Heart right ventricle (tissue), 16 donors: ENCODE data around the gene VSNL1. TPM values are rescaled to one million over a fixed set of nuclear protein-coding genes. Genes with fewer than 3 reads are reported as not detected.

ENCODE experiments used
- ATAC-seq, 8 donors: fragments of 200-7000 bp; cut with Tn5 transposase; one replicate each; pipeline ENCODE4 v1.9.1; 2020; ENCODE audit warnings: mild to moderate bottlenecking in 8 of 8, moderate library complexity in 8 of 8, moderate number of reproducible peaks in 1 of 8
- DNase-seq, 2 donors: peaks; one replicate each; pipeline ENCODE4 v3.0.0-alpha.2; 2020
- H3K27ac ChIP-seq, 10 donors: fragments of 200-600 bp; sonication (generic) in 2 of 10; one replicate each; pipeline versions ENCODE4 v1.5.0 to v1.8.0; 2020 to 2022; ENCODE audit warnings: mild to moderate bottlenecking in 3 of 10
- H3K27me3 ChIP-seq, 7 donors: fragments of 200-600 bp; one replicate each; pipeline ENCODE4 v1.8.0; 2021 to 2022; ENCODE audit warnings: mild to moderate bottlenecking in 2 of 7
- H3K36me3 ChIP-seq, 9 donors: fragments of 200-600 bp; sonication (generic) in 1 of 9; one replicate each; pipeline versions ENCODE4 v1.5.0 to v1.8.0; 2020 to 2022; ENCODE audit warnings: mild to moderate bottlenecking in 2 of 9
- H3K4me1 ChIP-seq, 9 donors: fragments of 200-600 bp; sonication (generic) in 1 of 9; one replicate each; pipeline versions ENCODE4 v1.5.0 to v1.8.0; 2020 to 2022; ENCODE audit warnings: mild to moderate bottlenecking in 4 of 9
- H3K4me3 ChIP-seq, 10 donors: fragments of 200-600 bp; sonication (generic) in 2 of 10; one replicate each; pipeline versions ENCODE4 v1.5.0 to v1.8.0; 2020 to 2022; ENCODE audit warnings: mild to moderate bottlenecking in 7 of 10, moderate library complexity in 2 of 10
- H3K9me3 ChIP-seq, 11 donors: fragments of 200-600 bp in 10 of 11; sonication (generic) in 2 of 11; one replicate each; pipeline versions ENCODE4 v1.5.0 to v1.8.0; 2013 to 2022; ENCODE audit warnings: mild to moderate bottlenecking in 2 of 11, control low read depth in 1 of 11, moderate library complexity in 1 of 11
- CTCF ChIP-seq, 9 donors: fragments of 200-600 bp; sonication (generic) in 2 of 9; IDR thresholded peaks; one replicate each; pipeline versions ENCODE4 v1.5.0 to v1.8.0; 2021 to 2022; ENCODE audit warnings: antibody characterized with exemption in 9 of 9, mild to moderate bottlenecking in 5 of 9, moderate library complexity in 1 of 9
- WGBS, 2 donors: extraction: QIAGEN DNeasy Blood & Tissue Kit; methylation state at CpG; one replicate each; pipeline ENCODE4 v1.1.7; 2013; ENCODE audit warnings: inconsistent platforms in 1 of 2; 5-methylcytosine and 5-hydroxymethylcytosine counted together
- intact Hi-C, 10 donors: fragments of 100-400 bp; cut with DNase I; formaldehyde crosslinking; loops; one replicate each; pipeline versions ENCODE4 v1.11.1 to v1.14.2; 2022
- polyA plus RNA-seq, 2 donors: library from polyadenylated mRNA; stranded (reverse); fragments of 200-250 nt; gene quantifications; one replicate each; pipeline ENCODE4 v1.2.3, GENCODE V29; 2013
- total RNA-seq, 10 donors: library from RNA; stranded (reverse); fragmentation: NEBNext Ultra II Directional in 3 of 10; extraction: Animal tissue kit (Norgen Biotek cat#: 25700) in 3 of 10; gene quantifications; one replicate each; pipeline versions ENCODE4 v1.2.1 to v1.2.4, GENCODE V29; 2021 to 2023
- donor health status: Arrhythmogenic right ventricular cardiomyopathy.
- donor health status: ischemic (EF 13 %, LVEDD 7.1; RV severe dilation, severe dysfunction).
- donor health status: healthy with polysubstance abuse.
- donor health status: DM: no; HTN: yes; CAD: no.
- donor health status: DM: no; HTN: no; CAD: no.
- donor health status: ischemic (EF 25% LVEDD 6.9; RV normal size, moderate dysfunction).
- donor health status: ischemic (EF 25% LVEDD 5.7; RV mildly dilated, moderate dysfunction).
- donor health status: healthy.
- donor health status: DM: yes; HTN: yes; CAD: no.
- donor health status: Ischemic cardiomyopathy.
- donor health status: ischemic (EF 35%, LVEDD 5.7; RV mildly dilated, moderate dysfunction).
- donor health status: nonischemic (EF 11% LVEDD 7.7; RV severe dilation, severe dysfunction).
- donor health status: DM: yes; HTN: yes; CAD: no.
- donor health status: PGD.
- donor health status: ischemic (EF 29% LVEDD 5.4; RV normal size, mild dysfunction).
- donor health status: nonischemic (EF 23%, LVEDD 6.1; RV moderate dilation, normal function).

The VSNL1 gene
- total and polyA plus RNA-seq, 12 donors, result 5.9 to 24.3 (median 17.3) TPM

- no peak for ATAC-seq
- Histone ChIP-seq H3K4me1 (peaks cover 0 to 14% (median 4%) of the 10 kb centered on the region in 9 donors), H3K27me3 (no peaks in the 10 kb centered on the region), H3K4me3 (no peak overlapping the region), H3K36me3 (no peaks in the 10 kb centered on the region), H3K27ac (no peak overlapping the region), H3K9me3 (no peaks in the 10 kb centered on the region)
- DNase-seq, result no peak
- WGBS, 2 donors, result 76 to 77% methylated on average over 3 of the region's 3 CpGs
- TF ChIP-seq CTCF (IDR thresholded peaks at IDR 0.05), result no peak
- intact Hi-C loops, result no loop called here
These were observed 39.3 kb downstream of the VSNL1 start for GRCh38 chr2:17579605-17580318.

- DNase-seq, result no peak
- Histone ChIP-seq H3K36me3 (no peaks in the 10 kb centered on the region), H3K9me3 (no peaks in the 10 kb centered on the region), H3K27me3 (no peaks in the 10 kb centered on the region), H3K4me3 (no peak overlapping the region), H3K4me1 (peaks cover 0 to 14% (median 4%) of the 10 kb centered on the region in 9 donors), H3K27ac (no peak overlapping the region)
- TF ChIP-seq CTCF (IDR thresholded peaks at IDR 0.05), result no peak
- WGBS, 2 donors, result 83 to 87% methylated on average over 2 of the region's 2 CpGs
- intact Hi-C loops, result no loop called here
- no peak for ATAC-seq
These were observed 39.8 kb downstream of the VSNL1 start for GRCh38 chr2:17580319-17580715.

GRCh38 chr2:17581831-17582230 lies 41.3 kb downstream of the VSNL1 start:
- Histone ChIP-seq H3K4me3 (no peak overlapping the region), H3K27ac (no peak overlapping the region), H3K36me3 (no peaks in the 10 kb centered on the region), H3K4me1 (peaks cover 0 to 14% (median 4%) of the 10 kb centered on the region in 9 donors), H3K9me3 (no peaks in the 10 kb centered on the region), H3K27me3 (no peaks in the 10 kb centered on the region)
- intact Hi-C loops, result no loop called here
- DNase-seq (no peak), ATAC-seq (no peak)
- 78 to 84% methylated on average over 2 of the region's 2 CpGs for WGBS, 2 donors
- TF ChIP-seq CTCF (IDR thresholded peaks at IDR 0.05), result no peak

DNA sequence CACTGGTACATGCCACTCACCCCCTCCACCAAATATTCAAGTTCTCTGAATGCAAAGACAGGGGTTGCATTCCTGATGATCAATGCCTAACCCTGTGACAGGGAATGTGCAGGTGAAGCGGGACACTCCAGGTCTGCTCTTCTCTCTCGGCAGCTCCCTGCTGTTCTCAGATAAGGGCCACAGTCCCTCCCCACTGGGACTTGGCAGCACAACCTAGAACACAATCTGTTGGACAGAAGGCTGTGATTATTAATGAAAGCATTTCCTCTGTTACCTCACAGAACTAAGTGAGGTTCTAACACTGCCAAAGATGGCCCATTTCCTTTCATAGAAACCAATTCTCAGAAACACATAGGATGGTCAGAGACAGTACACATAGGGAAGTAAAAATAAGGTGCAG lies 42.7 kb downstream of the VSNL1 start:
- ATAC-seq, result peak in 7 of 8 donors; percentile 47 to 90 (median 79)

More for the DNA sequence above, 42.7 kb downstream of the VSNL1 start:
- TF ChIP-seq CTCF (IDR thresholded peaks at IDR 0.05), result no peak
- 22 to 33% methylated on average over 2 of the region's 2 CpGs for WGBS, 2 donors
- intact Hi-C loops, result no loop called here
- H3K9me3 ChIP-seq, result no peaks in the 10 kb centered on the region
- peaks cover 0 to 14% (median 4%) of the 10 kb centered on the region in 9 donors for H3K4me1 ChIP-seq
- H3K4me3 ChIP-seq, result no peak overlapping the region
- no peaks in the 10 kb centered on the region for H3K36me3 ChIP-seq
- H3K27me3 ChIP-seq, result no peaks in the 10 kb centered on the region
- DNase-seq, result no peak
- H3K27ac ChIP-seq, result peak overlapping the region in 4 of 10 donors; percentile 10 to 48 (median 41)
